ENCODE measurements around the gene PHF21B. TPM values are rescaled to one million over a fixed set of nuclear protein-coding genes. Genes with fewer than 3 reads are reported as not detected.

PHF21B gene
- total RNA-seq, 1 experiment from 2014 or later: 4.5 TPM

- H3K4me1 ChIP-seq (ENCODE audit: control insufficient read depth, insufficient read depth, low read length): no peaks in the 10 kb centered on the region
- intact Hi-C loops (cut with micrococcal nuclease; ENCODE audit: unreplicated experiment) (no loop called here), in situ Hi-C loops (cut with HindIII; ENCODE audit: low pct_unique_long_range_greater_than_20kb, low sequenced_read_pairs) (no loop called here)
- H3K27me3 ChIP-seq (ENCODE audit: control insufficient read depth, insufficient read depth, low read length): no peaks in the 10 kb centered on the region
- no peak for TF ChIP-seq TCF7L2 (IDR thresholded peaks at IDR 0.05; ENCODE audit: low read depth, low read length)
- TF ChIP-seq POLR2AphosphoS5 (IDR thresholded peaks at IDR 0.05; ENCODE audit: low read depth, low read length): no peak
- TF ChIP-seq CTCF (IDR thresholded peaks at IDR 0.05): no peak
- no peak for TF ChIP-seq REST (IDR thresholded peaks at IDR 0.05; ENCODE audit: insufficient read depth in 1 of 2, low read depth in 2 of 2, low read length in 1 of 2)
- no peak for TF ChIP-seq SIN3A (IDR thresholded peaks at IDR 0.05; ENCODE audit: borderline replicate concordance, insufficient read depth, low read depth, low read length)
- ChIA-PET POLR2A (no interaction called here), CTCF (no interaction called here)
- H3K27ac ChIP-seq (ENCODE audit: low read length): no peak overlapping the region
- H3K36me3 ChIP-seq (ENCODE audit: control insufficient read depth, insufficient read depth, low read length): no peaks in the 10 kb centered on the region
- no peak overlapping the region for H3K4me3 ChIP-seq (ENCODE audit: low read depth in 2 of 2, low read length in 2 of 2)
- ATAC-seq (no peak), DNase-seq (ENCODE audit: low read depth, low spot score) (no peak)
- BruUV-seq (replicated peaks): no TSS peak
- H3K9me3 ChIP-seq (ENCODE audit: control insufficient read depth, insufficient read depth, low read depth, low read length): no peaks in the 10 kb centered on the region
Measured at GRCh38 chr22:44983878-44984482, 25.8 kb downstream of the PHF21B start.

- Histone ChIP-seq H3K4me3 (ENCODE audit: low read depth in 2 of 2, low read length in 2 of 2) (no peak overlapping the region), H3K27ac (ENCODE audit: low read length) (no peak overlapping the region), H3K27me3 (ENCODE audit: control insufficient read depth, insufficient read depth, low read length) (no peaks in the 10 kb centered on the region), H3K9me3 (ENCODE audit: control insufficient read depth, insufficient read depth, low read depth, low read length) (no peaks in the 10 kb centered on the region), H3K4me1 (ENCODE audit: control insufficient read depth, insufficient read depth, low read length) (no peaks in the 10 kb centered on the region), H3K36me3 (ENCODE audit: control insufficient read depth, insufficient read depth, low read length) (no peaks in the 10 kb centered on the region)
- intact Hi-C loops (cut with micrococcal nuclease; ENCODE audit: unreplicated experiment): no loop called here
- ATAC-seq: no peak
- CTCF ChIA-PET: no interaction called here
- no peak for TF ChIP-seq SIN3A (IDR thresholded peaks at IDR 0.05; ENCODE audit: borderline replicate concordance, insufficient read depth, low read depth, low read length)
- no peak for TF ChIP-seq CTCF (IDR thresholded peaks at IDR 0.05)
- no peak for TF ChIP-seq REST (IDR thresholded peaks at IDR 0.05; ENCODE audit: insufficient read depth in 1 of 2, low read depth in 2 of 2, low read length in 1 of 2)
- no peak for TF ChIP-seq TCF7L2 (IDR thresholded peaks at IDR 0.05; ENCODE audit: low read depth, low read length)
- no peak for TF ChIP-seq POLR2AphosphoS5 (IDR thresholded peaks at IDR 0.05; ENCODE audit: low read depth, low read length)
- no TSS peak for BruUV-seq (replicated peaks)
- POLR2A ChIA-PET: no interaction called here
- no peak for DNase-seq (ENCODE audit: low read depth, low spot score)
- in situ Hi-C loops (cut with HindIII; ENCODE audit: low pct_unique_long_range_greater_than_20kb, low sequenced_read_pairs): no loop called here
Measured at GRCh38 chr22:44982445-44982844, 27.4 kb downstream of the PHF21B start.
